Measurements from ENCODE around the gene DRC3.

GRCh38 chr17:18015593-18015992 lies 42.9 kb downstream of the DRC3 start:
- TF ChIP-seq POLR2A (IDR thresholded peaks at IDR 0.05; ENCODE audit: low read depth, low read length) = no peak
- TF ChIP-seq POLR2AphosphoS5 (IDR thresholded peaks at IDR 0.05; ENCODE audit: low read depth, low read length) = no peak
- TF ChIP-seq TAF1 (IDR thresholded peaks at IDR 0.05; ENCODE audit: borderline replicate concordance, low read depth, low read length) = no peak

Data from GM12892 (cell line).